Neural progenitor cell (in vitro differentiated cells): ENCODE data around the gene PRSS22. TPM values are rescaled to one million over a fixed set of nuclear protein-coding genes. Genes with fewer than 3 reads are reported as not detected.

ENCODE experiments used
- DNase-seq: peaks from one replicate; pipeline ENCODE4 v3.0.0-alpha.2; 2016; ENCODE audit warnings: low spot score
- H2AFZ ChIP-seq: fragments of 200-600 bp; sonication (generic); replicated peaks from 2 replicates; pipeline ENCODE4 v1.6.1; 2016; ENCODE audit warnings: antibody characterized with exemption
- H3F3A ChIP-seq: fragments of 200-600 bp; sonication (generic); 2 replicates; pipeline ENCODE4 v1.6.1; 2016; ENCODE audit warnings: antibody characterized with exemption, low read depth
- H3K27ac ChIP-seq: fragments of 200-600 bp; sonication (generic); 2 replicates; pipeline ENCODE4 v1.5.1; 2016; ENCODE audit warnings: mild to moderate bottlenecking
- H3K27me3 ChIP-seq: fragments of 200-600 bp; sonication (generic); 2 replicates; pipeline ENCODE4 v1.6.1; 2016; ENCODE audit warnings: mild to moderate bottlenecking, moderate library complexity
- H3K36me3 ChIP-seq: fragments of 200-600 bp; sonication (generic); 2 replicates; pipeline ENCODE4 v1.5.1; 2016
- H3K4me1 ChIP-seq: fragments of 200-600 bp; sonication (generic); 2 replicates; pipeline ENCODE4 v1.6.1; 2016; ENCODE audit warnings: mixed run types
- H3K4me2 ChIP-seq: fragments of 200-600 bp; sonication (generic); 2 replicates; pipeline ENCODE4 v1.6.1; 2016
- H3K4me3 ChIP-seq: fragments of 200-600 bp; sonication (generic); 2 replicates; pipeline ENCODE4 v1.5.1; 2016
- H3K79me2 ChIP-seq: fragments of 200-600 bp; sonication (generic); 2 replicates; pipeline ENCODE4 v1.6.1; 2016; ENCODE audit warnings: low read depth
- H3K9ac ChIP-seq: fragments of 200-600 bp; sonication (generic); 2 replicates; pipeline ENCODE4 v1.6.1; 2016
- H3K9me3 ChIP-seq: fragments of 200-600 bp; sonication (generic); 2 replicates; pipeline ENCODE4 v1.5.1; 2016; ENCODE audit warnings: low read depth
- H4K20me1 ChIP-seq: fragments of 200-600 bp; sonication (generic); 2 replicates; pipeline ENCODE4 v1.6.1; 2016; ENCODE audit warnings: low read depth
- H3K27ac Mint-ChIP-seq: 3 replicates; pipeline ENCODE4 v1.8.0; 2021; ENCODE audit warnings: mixed read lengths
- H3K27me3 Mint-ChIP-seq: 2 replicates; pipeline ENCODE4 v1.8.0; 2022; ENCODE audit warnings: low read depth, mild to moderate bottlenecking, inconsistent platforms, moderate library complexity, mixed read lengths; ENCODE audit not compliant: insufficient read depth
- H3K36me3 Mint-ChIP-seq: 3 replicates; pipeline ENCODE4 v1.8.0; 2021; ENCODE audit warnings: mixed read lengths
- H3K4me1 Mint-ChIP-seq: 3 replicates; pipeline ENCODE4 v1.8.0; 2021; ENCODE audit warnings: mixed read lengths
- H3K4me3 Mint-ChIP-seq: 3 replicates; pipeline ENCODE4 v1.8.0; 2021; ENCODE audit warnings: mild to moderate bottlenecking, moderate library complexity, mixed read lengths
- H3K9me3 Mint-ChIP-seq: 3 replicates; pipeline ENCODE4 v1.8.0; 2020; ENCODE audit warnings: mixed read lengths
- EZH2 ChIP-seq: fragments of 200-600 bp; sonication (generic); IDR thresholded peaks from 2 replicates; pipeline ENCODE4 v1.6.1; 2017; ENCODE audit warnings: antibody characterized with exemption, mild to moderate bottlenecking, moderate library complexity
- EZH2phosphoT487 ChIP-seq: fragments of 200-600 bp; sonication (generic); IDR thresholded peaks from 2 replicates; pipeline ENCODE4 v1.6.1; 2017; ENCODE audit warnings: antibody characterized with exemption
- total RNA-seq: library from RNA; depleted of rRNA; stranded (reverse); fragments of >200 nt; gene quantifications from 2 replicates; pipeline ENCODE4 v1.2.3, GENCODE V29; 2015; ENCODE audit warnings: low replicate concordance
- TF ChIP-seq, protein P1 (sequence below): fragments of 200-600 bp; sonication (generic); IDR thresholded peaks from 2 replicates; pipeline ENCODE4 v1.5.1; 2017; ENCODE audit warnings: antibody characterized with exemption, mild to moderate bottlenecking

The PRSS22 gene
- total RNA-seq, 1 donor from 2014 or later = not detected

DNA sequence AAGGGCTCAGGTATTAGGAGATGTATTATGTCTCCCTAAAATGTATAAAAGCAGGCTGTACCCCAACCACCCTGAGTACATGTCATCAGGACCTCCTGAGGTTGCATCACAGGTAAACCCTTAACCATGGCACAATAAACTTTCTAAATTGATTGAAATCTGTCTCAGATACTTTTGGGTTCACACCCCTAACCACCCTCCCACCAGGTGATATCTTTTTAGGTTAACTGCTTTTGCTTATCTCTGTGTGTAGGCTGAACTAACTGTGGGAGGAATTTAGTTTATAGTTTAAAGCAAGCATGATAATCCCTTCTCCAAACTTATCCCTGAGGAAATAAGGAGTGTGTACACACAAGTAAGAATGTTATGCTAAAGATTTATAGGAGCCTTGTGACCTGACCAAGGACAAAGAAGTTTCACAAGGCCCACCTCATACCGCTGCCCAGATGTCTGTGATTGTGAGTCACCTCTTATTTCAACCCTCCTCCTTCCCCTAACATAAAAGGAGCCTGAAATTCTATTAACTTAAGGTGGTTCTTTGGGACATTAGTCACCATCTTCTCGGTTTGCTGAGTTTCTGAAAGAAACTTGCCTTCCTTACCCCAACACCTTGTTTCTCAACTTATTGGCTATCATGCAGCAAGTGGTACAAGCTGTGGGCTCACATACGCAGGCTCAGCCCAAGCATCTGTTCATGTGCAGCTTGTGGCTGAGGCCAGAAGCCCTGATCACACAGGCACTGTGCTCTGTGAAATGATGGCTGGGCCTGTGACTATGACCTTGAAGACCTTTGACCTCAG lies 11.3 kb downstream of the PRSS22 start:
- Mint-ChIP-seq H3K36me3 (no peaks in the 10 kb centered on the region), H3K27ac (no peak overlapping the region)
- no peak overlapping the region for H3K4me3 ChIP-seq

DNA sequence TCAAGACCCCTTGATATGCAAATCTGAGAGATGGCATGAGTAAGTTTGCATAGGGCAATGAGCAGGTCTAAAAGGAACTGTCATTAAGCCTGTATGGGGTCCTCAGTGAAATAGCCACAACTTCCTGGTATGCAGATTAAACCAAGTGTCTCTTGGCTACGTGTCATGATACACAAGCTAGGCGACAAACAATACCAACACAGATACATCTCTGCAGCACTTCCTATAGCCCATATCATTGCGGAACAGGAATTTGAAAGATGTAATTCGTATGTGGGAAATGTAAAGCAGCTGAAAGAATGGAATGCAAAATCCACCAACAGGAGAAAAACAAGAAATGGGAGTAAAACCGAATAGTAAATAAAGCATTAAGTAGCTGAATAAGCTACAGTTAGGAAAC lies 12.9 kb downstream of the PRSS22 start:
- Histone ChIP-seq H3K27ac (no peak overlapping the region), H3K9me3 (no peaks in the 10 kb centered on the region), H3K4me3 (no peak overlapping the region), H3K36me3 (no peaks in the 10 kb centered on the region), H3K4me1 (no peaks in the 10 kb centered on the region), H3K79me2 (no peaks in the 10 kb centered on the region), H4K20me1 (no peaks in the 10 kb centered on the region), H3F3A (no peaks in the 10 kb centered on the region), H3K9ac (no peak overlapping the region), H2AFZ (no peak overlapping the region), H3K4me2 (no peak overlapping the region), H3K27me3 (peaks cover 25% of the 10 kb centered on the region)
- no peak overlapping the region for H3K27ac Mint-ChIP-seq
- no peaks in the 10 kb centered on the region for H3K4me1 Mint-ChIP-seq
- no peaks in the 10 kb centered on the region for H3K36me3 Mint-ChIP-seq
- H3K9me3 Mint-ChIP-seq = peaks cover 2% of the 10 kb centered on the region
- H3K27me3 Mint-ChIP-seq = peaks cover 5% of the 10 kb centered on the region
- H3K4me3 Mint-ChIP-seq = no peak overlapping the region
- TF ChIP-seq, protein P1, sequence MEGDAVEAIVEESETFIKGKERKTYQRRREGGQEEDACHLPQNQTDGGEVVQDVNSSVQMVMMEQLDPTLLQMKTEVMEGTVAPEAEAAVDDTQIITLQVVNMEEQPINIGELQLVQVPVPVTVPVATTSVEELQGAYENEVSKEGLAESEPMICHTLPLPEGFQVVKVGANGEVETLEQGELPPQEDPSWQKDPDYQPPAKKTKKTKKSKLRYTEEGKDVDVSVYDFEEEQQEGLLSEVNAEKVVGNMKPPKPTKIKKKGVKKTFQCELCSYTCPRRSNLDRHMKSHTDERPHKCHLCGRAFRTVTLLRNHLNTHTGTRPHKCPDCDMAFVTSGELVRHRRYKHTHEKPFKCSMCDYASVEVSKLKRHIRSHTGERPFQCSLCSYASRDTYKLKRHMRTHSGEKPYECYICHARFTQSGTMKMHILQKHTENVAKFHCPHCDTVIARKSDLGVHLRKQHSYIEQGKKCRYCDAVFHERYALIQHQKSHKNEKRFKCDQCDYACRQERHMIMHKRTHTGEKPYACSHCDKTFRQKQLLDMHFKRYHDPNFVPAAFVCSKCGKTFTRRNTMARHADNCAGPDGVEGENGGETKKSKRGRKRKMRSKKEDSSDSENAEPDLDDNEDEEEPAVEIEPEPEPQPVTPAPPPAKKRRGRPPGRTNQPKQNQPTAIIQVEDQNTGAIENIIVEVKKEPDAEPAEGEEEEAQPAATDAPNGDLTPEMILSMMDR = no peak
- TF ChIP-seq EZH2phosphoT487 (no peak), EZH2 (no peak)
- no peak for DNase-seq

More for the DNA sequence above, 11.3 kb downstream of the PRSS22 start:
- Histone ChIP-seq H3K79me2 (no peaks in the 10 kb centered on the region), H3F3A (no peaks in the 10 kb centered on the region), H3K4me1 (no peaks in the 10 kb centered on the region), H3K27me3 (peaks cover 25% of the 10 kb centered on the region), H3K9me3 (no peaks in the 10 kb centered on the region), H3K36me3 (no peaks in the 10 kb centered on the region), H3K9ac (no peak overlapping the region), H4K20me1 (no peaks in the 10 kb centered on the region), H2AFZ (no peak overlapping the region), H3K27ac (no peak overlapping the region), H3K4me2 (no peak overlapping the region)
- DNase-seq = no peak
- H3K27me3 Mint-ChIP-seq = peaks cover 9% of the 10 kb centered on the region
- H3K9me3 Mint-ChIP-seq = peaks cover 2% of the 10 kb centered on the region
- no peak for TF ChIP-seq EZH2
- no peak for TF ChIP-seq EZH2phosphoT487
- TF ChIP-seq, protein P1 = no peak
- no peak overlapping the region for H3K4me3 Mint-ChIP-seq
- H3K4me1 Mint-ChIP-seq = no peaks in the 10 kb centered on the region

DNA sequence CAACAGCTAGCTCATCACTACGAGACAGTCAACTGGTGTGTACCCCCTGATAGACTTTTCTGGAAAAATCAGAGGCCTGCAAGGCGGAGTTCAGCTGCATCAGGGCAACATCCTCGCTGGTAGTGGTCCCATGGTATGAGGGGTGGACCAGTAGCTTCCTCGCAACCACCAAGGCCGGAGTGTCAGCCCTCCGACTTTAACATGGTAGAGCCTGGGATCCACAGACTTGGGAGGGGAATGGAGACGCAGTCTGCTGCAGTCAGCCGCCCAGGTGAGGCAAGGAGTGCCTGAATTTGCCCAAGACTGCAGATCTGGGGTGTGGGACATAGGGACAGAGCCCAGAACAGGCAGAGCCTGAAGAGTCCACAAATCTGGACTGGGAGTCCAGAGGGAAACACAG lies 14.4 kb downstream of the PRSS22 start:
- Histone ChIP-seq H3K27ac (no peak overlapping the region), H3K9me3 (no peaks in the 10 kb centered on the region), H3K27me3 (peaks cover 22% of the 10 kb centered on the region), H3K4me2 (no peak overlapping the region), H3K9ac (no peak overlapping the region), H3K4me3 (no peak overlapping the region), H3K36me3 (no peaks in the 10 kb centered on the region), H3K79me2 (no peaks in the 10 kb centered on the region), H2AFZ (no peak overlapping the region), H4K20me1 (no peaks in the 10 kb centered on the region), H3K4me1 (no peaks in the 10 kb centered on the region), H3F3A (no peaks in the 10 kb centered on the region)
- peaks cover 2% of the 10 kb centered on the region for H3K27me3 Mint-ChIP-seq
- no peak for DNase-seq
- peaks cover 2% of the 10 kb centered on the region for H3K9me3 Mint-ChIP-seq
- no peaks in the 10 kb centered on the region for H3K36me3 Mint-ChIP-seq
- H3K27ac Mint-ChIP-seq = no peak overlapping the region
- TF ChIP-seq EZH2phosphoT487 = no peak
- TF ChIP-seq, protein P1 = no peak
- no peak for TF ChIP-seq EZH2
- H3K4me1 Mint-ChIP-seq = no peaks in the 10 kb centered on the region
- no peak overlapping the region for H3K4me3 Mint-ChIP-seq
